ENCODE results near the gene INTS4.
"Not testable (repeated sequence)": the region's sequence is repeated elsewhere in the genome, so short reads cannot be mapped to it uniquely, and the experiment has no call there.

DNA sequence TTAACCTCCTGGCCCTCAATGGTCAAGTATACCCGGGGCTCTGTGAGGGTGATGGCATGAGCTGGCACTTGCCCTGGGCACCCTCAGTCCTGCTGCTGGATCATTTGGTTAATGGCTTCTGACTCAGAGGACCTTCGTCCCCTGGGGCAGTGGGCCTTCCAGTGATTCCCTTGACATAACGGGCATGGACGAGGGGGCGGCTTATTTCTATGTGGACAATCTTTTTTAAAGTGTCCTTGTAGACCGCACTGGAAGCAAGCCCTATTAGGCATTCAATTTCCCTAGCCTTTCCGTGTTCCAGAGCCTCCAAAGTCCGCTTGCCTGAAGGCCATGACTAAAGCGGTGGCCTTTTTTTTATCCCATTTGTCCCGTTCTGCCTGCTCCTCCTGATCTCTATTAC is 133.0 kb downstream of the INTS4 start:
- TF ChIP-seq, protein P1, sequence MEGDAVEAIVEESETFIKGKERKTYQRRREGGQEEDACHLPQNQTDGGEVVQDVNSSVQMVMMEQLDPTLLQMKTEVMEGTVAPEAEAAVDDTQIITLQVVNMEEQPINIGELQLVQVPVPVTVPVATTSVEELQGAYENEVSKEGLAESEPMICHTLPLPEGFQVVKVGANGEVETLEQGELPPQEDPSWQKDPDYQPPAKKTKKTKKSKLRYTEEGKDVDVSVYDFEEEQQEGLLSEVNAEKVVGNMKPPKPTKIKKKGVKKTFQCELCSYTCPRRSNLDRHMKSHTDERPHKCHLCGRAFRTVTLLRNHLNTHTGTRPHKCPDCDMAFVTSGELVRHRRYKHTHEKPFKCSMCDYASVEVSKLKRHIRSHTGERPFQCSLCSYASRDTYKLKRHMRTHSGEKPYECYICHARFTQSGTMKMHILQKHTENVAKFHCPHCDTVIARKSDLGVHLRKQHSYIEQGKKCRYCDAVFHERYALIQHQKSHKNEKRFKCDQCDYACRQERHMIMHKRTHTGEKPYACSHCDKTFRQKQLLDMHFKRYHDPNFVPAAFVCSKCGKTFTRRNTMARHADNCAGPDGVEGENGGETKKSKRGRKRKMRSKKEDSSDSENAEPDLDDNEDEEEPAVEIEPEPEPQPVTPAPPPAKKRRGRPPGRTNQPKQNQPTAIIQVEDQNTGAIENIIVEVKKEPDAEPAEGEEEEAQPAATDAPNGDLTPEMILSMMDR (IDR thresholded peaks at IDR 0.05) = not testable (repeated sequence)
- not testable (repeated sequence) for TF ChIP-seq POLR2A (IDR thresholded peaks at IDR 0.05)
